A673 (cell line): ENCODE measurements around the gene HSPG2. TPM values are rescaled to one million over a fixed set of nuclear protein-coding genes. Genes with fewer than 3 reads are reported as not detected.

ENCODE experiments used
- BruUV-seq: library from RNA; stranded (reverse); fragments of 400-500 nt; replicated peaks from 2 replicates; lab custom pipeline; 2021; lab: Mats Ljungman, UMichigan
- CTCF ChIA-PET: fragments of 300-600 bp; sonication (Branson Sonifier 250); formaldehyde crosslinking; loops from one replicate; lab custom pipeline; 2022; ENCODE audit warnings: antibody characterized with exemption; lab: Charles Lee
- POLR2A ChIA-PET: fragments of 300-600 bp; sonication (Branson Sonifier 250); formaldehyde crosslinking; loops from one replicate; lab custom pipeline; 2022; ENCODE audit warnings: antibody characterized with exemption; ENCODE audit not compliant: low non-redundant PET; lab: Charles Lee
- DNase-seq: peaks from one replicate; pipeline ENCODE4 v3.0.0-alpha.2; 2015; ENCODE audit warnings: low spot score
- H3K27ac ChIP-seq: fragments of 200-600 bp; sonication (generic); 2 replicates; pipeline ENCODE4 v1.5.1; 2016; ENCODE audit warnings: mixed run types, low read depth, mild to moderate bottlenecking, mixed read lengths, antibody characterized with exemption, low read length; ENCODE audit not compliant: poor library complexity, severe bottlenecking
- H3K27me3 ChIP-seq: fragments of 200-600 bp; sonication (generic); replicated peaks from 2 replicates; pipeline ENCODE4 v1.6.1; 2017; ENCODE audit warnings: mixed run types, low read depth, mild to moderate bottlenecking, mixed read lengths, antibody characterized with exemption, low read length; ENCODE audit not compliant: insufficient read depth, poor library complexity
- H3K36me3 ChIP-seq: fragments of 200-600 bp; sonication (generic); 2 replicates; pipeline ENCODE4 v1.6.1; 2016; ENCODE audit warnings: mixed run types, mild to moderate bottlenecking, mixed read lengths, antibody characterized with exemption, low read length; ENCODE audit not compliant: insufficient read depth, poor library complexity, severe bottlenecking
- H3K4me1 ChIP-seq: fragments of 200-600 bp; sonication (generic); 2 replicates; pipeline ENCODE4 v1.6.1; 2017; ENCODE audit warnings: mixed run types, mild to moderate bottlenecking, mixed read lengths, antibody characterized with exemption, low read length; ENCODE audit not compliant: insufficient read depth, poor library complexity, severe bottlenecking
- H3K4me3 ChIP-seq: fragments of 200-600 bp; sonication (generic); 2 replicates; pipeline ENCODE4 v1.5.1; 2016; ENCODE audit warnings: low read depth, mixed run types, mild to moderate bottlenecking, mixed read lengths, low read length; ENCODE audit not compliant: poor library complexity, severe bottlenecking
- H3K9me3 ChIP-seq: fragments of 200-600 bp; sonication (generic); 2 replicates; pipeline ENCODE4 v1.6.1; 2016; ENCODE audit warnings: mixed run types, low read depth, mild to moderate bottlenecking, mixed read lengths, antibody characterized with exemption, low read length; ENCODE audit not compliant: poor library complexity, severe bottlenecking
- CTCF ChIP-seq: fragments of 300-800, 200-600 bp; sonication (generic); conservative IDR thresholded peaks from 2 replicates; pipeline ENCODE4 v1.5.1; 2017; ENCODE audit warnings: low read depth, mild to moderate bottlenecking, antibody characterized with exemption, low read length, moderate library complexity, mixed read lengths
- EZH2 ChIP-seq: fragments of 200-600 bp; sonication (generic); IDR thresholded peaks from 2 replicates; pipeline ENCODE4 v1.6.1; 2017; ENCODE audit warnings: borderline replicate concordance, low read depth, mild to moderate bottlenecking, mixed read lengths, antibody characterized with exemption, low read length; ENCODE audit not compliant: poor library complexity, severe bottlenecking
- intact Hi-C: fragments of 100-400 bp; cut with micrococcal nuclease; formaldehyde crosslinking; loops from one replicate; pipeline ENCODE4 v1.10.0; 2022; ENCODE audit not compliant: unreplicated experiment
- total RNA-seq: library from RNA; stranded (reverse); gene quantifications from 2 replicates; pipeline ENCODE4 v1.2.3, GENCODE V29; 2021

The HSPG2 gene
- total RNA-seq, 1 experiment from 2014 or later = 10.4 TPM

GRCh38 chr1:21857142-21857839 lies 79.8 kb downstream of the HSPG2 start:
- CTCF ChIA-PET = no interaction called here
- DNase-seq = no peak
- H3K27ac ChIP-seq = no peak overlapping the region
- no TSS peak for BruUV-seq
- no peak for TF ChIP-seq EZH2
- no peak for TF ChIP-seq CTCF
- H3K4me1 ChIP-seq = no peaks in the 10 kb centered on the region
- no peaks in the 10 kb centered on the region for H3K36me3 ChIP-seq
- H3K9me3 ChIP-seq = no peaks in the 10 kb centered on the region
- intact Hi-C loops = no loop called here
- H3K4me3 ChIP-seq = no peak overlapping the region
- no peaks in the 10 kb centered on the region for H3K27me3 ChIP-seq
- POLR2A ChIA-PET = no interaction called here

- H3K36me3 ChIP-seq = no peaks in the 10 kb centered on the region
- no peak for DNase-seq
- TF ChIP-seq EZH2 = no peak
- TF ChIP-seq CTCF = no peak
- BruUV-seq = no TSS peak
- no peaks in the 10 kb centered on the region for H3K27me3 ChIP-seq
- intact Hi-C loops = no loop called here
- CTCF ChIA-PET = no interaction called here
- H3K27ac ChIP-seq = no peak overlapping the region
- H3K4me1 ChIP-seq = no peaks in the 10 kb centered on the region
- POLR2A ChIA-PET = no interaction called here
- H3K9me3 ChIP-seq = no peaks in the 10 kb centered on the region
- no peak overlapping the region for H3K4me3 ChIP-seq
These were observed 81.6 kb downstream of the HSPG2 start for GRCh38 chr1:21855257-21856096.

DNA sequence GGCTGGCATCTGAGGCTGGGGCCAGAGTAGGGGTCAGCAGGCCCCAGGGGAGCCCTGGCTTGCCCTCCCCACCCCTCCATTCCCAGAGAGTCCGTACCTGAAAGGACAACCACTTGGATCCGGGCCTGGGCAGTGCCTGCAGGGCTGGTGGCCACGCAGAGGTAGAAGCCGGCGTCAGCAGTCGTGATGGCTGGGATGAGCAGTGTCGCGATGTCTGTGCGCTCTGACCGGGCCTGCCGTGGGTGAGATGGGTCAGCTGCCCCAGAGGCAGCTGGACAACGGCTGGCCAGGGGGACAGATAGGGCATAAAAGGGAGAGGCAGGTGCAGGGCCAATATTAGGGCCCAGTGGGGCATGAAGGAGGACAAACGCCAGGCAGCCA lies 82.4 kb downstream of the HSPG2 start:
- CTCF ChIA-PET = no interaction called here
- Histone ChIP-seq H3K9me3 (no peaks in the 10 kb centered on the region), H3K27me3 (no peaks in the 10 kb centered on the region), H3K4me3 (no peak overlapping the region), H3K4me1 (no peaks in the 10 kb centered on the region), H3K27ac (no peak overlapping the region), H3K36me3 (no peaks in the 10 kb centered on the region)
- POLR2A ChIA-PET = no interaction called here
- TF ChIP-seq EZH2 (no peak), CTCF (no peak)
- no TSS peak for BruUV-seq
- intact Hi-C loops = no loop called here
- no peak for DNase-seq
